GM12864 (cell line): ENCODE measurements around the gene CAMK2N1.

Experiments used
- DNase-seq: peaks from one replicate; pipeline ENCODE4 v3.0.0-alpha.2; 2011; ENCODE audit warnings: low read depth
- H3K4me3 ChIP-seq: 2 replicates; pipeline ENCODE4 v1.5.1; 2011; ENCODE audit warnings: mild to moderate bottlenecking, low read depth, low read length, control low read depth
- CTCF ChIP-seq: IDR thresholded peaks from 2 replicates; pipeline ENCODE4 v1.5.1; 2011; ENCODE audit warnings: low read depth, mild to moderate bottlenecking, moderate library complexity, low read length, control low read depth, inconsistent platforms; ENCODE audit errors: missing control alignments

CAMK2N1 gene

GRCh38 chr1:20470194-20470593 lies 15.8 kb downstream of the CAMK2N1 start:
- no peak for TF ChIP-seq CTCF
- H3K4me3 ChIP-seq = no peak overlapping the region
- no peak for DNase-seq

GRCh38 chr1:20469406-20470076 lies 16.5 kb downstream of the CAMK2N1 start:
- TF ChIP-seq CTCF = no peak
- DNase-seq = no peak

GRCh38 chr1:20466273-20466672 lies 19.7 kb downstream of the CAMK2N1 start:
- no peak overlapping the region for H3K4me3 ChIP-seq
- no peak for TF ChIP-seq CTCF
- no peak for DNase-seq

More at GRCh38 chr1:20469406-20470076, 16.5 kb downstream of the CAMK2N1 start:
- H3K4me3 ChIP-seq = no peak overlapping the region

GRCh38 chr1:20465187-20465586 lies 20.8 kb downstream of the CAMK2N1 start:
- H3K4me3 ChIP-seq = no peak overlapping the region
- no peak for TF ChIP-seq CTCF
- no peak for DNase-seq

- H3K4me3 ChIP-seq = no peak overlapping the region
- no peak for DNase-seq
- TF ChIP-seq CTCF = no peak
These were observed 22.5 kb downstream of the CAMK2N1 start for GRCh38 chr1:20463502-20463901.

- TF ChIP-seq CTCF = no peak
- no peak for DNase-seq
- no peak overlapping the region for H3K4me3 ChIP-seq
These were observed 23.6 kb downstream of the CAMK2N1 start for GRCh38 chr1:20462397-20462796.

GRCh38 chr1:20458717-20459116 lies 27.3 kb downstream of the CAMK2N1 start:
- H3K4me3 ChIP-seq = no peak overlapping the region
- DNase-seq = no peak
- no peak for TF ChIP-seq CTCF
